WTC11 (cell line): Measurements from ENCODE around the gene MBOAT2. TPM values are rescaled to one million over a fixed set of nuclear protein-coding genes. Genes with fewer than 3 reads are reported as not detected.

Experiments used
- ATAC-seq: fragments of 200-7000 bp; cut with Tn5 transposase; 2 replicates; pipeline ENCODE4 v1.10.0; 2021; ENCODE audit warnings: mild to moderate bottlenecking, moderate library complexity
- CTCF ChIA-PET: fragments of 300-600 bp; sonication (Branson Sonifier 250); formaldehyde crosslinking; loops from one replicate; lab custom pipeline; 2021; ENCODE audit warnings: antibody characterized with exemption; lab: Charles Lee
- POLR2A ChIA-PET: fragments of 350-600 bp; sonication (Branson Sonifier 250); formaldehyde crosslinking; loops from one replicate; lab custom pipeline; 2021; ENCODE audit warnings: antibody characterized with exemption; lab: Charles Lee
- DNase-seq: peaks from one replicate; pipeline ENCODE4 v3.0.0; 2021; ENCODE audit warnings: low spot score
- H3K27ac Mint-ChIP-seq: 2 replicates; pipeline ENCODE4 v1.8.0; 2021; ENCODE audit warnings: mixed read lengths
- H3K27me3 Mint-ChIP-seq: 2 replicates; pipeline ENCODE4 v1.8.0; 2021; ENCODE audit warnings: low read depth, mild to moderate bottlenecking, moderate library complexity, mixed read lengths
- H3K36me3 Mint-ChIP-seq: 2 replicates; pipeline ENCODE4 v1.8.0; 2021; ENCODE audit warnings: mixed read lengths
- H3K4me1 Mint-ChIP-seq: 2 replicates; pipeline ENCODE4 v1.8.0; 2022; ENCODE audit warnings: mixed read lengths
- H3K4me3 Mint-ChIP-seq: 2 replicates; pipeline ENCODE4 v1.8.0; 2021; ENCODE audit warnings: mild to moderate bottlenecking, moderate library complexity, mixed read lengths
- H3K9me3 Mint-ChIP-seq: 2 replicates; pipeline ENCODE4 v1.8.0; 2021; ENCODE audit warnings: mixed read lengths
- CREM ChIP-seq: sonication (generic); formaldehyde crosslinking; IDR thresholded peaks from 2 replicates; pipeline ENCODE4 v1.8.1; 2022; ENCODE audit warnings: mild to moderate bottlenecking, missing genetic modification reagents, moderate library complexity
- GTF2I ChIP-seq: fragments of 250-450 bp; sonication (Bioruptor Pico); conservative IDR thresholded peaks from 2 replicates; pipeline ENCODE4 v1.4.0; 2021; ENCODE audit warnings: mild to moderate bottlenecking
- MYBL2 ChIP-seq: sonication (generic); formaldehyde crosslinking; IDR thresholded peaks from 2 replicates; pipeline ENCODE4 v1.8.1; 2023; ENCODE audit warnings: mild to moderate bottlenecking, moderate library complexity, missing genetic modification reagents
- NR1H2 ChIP-seq: sonication (generic); formaldehyde crosslinking; IDR thresholded peaks from 2 replicates; pipeline ENCODE4 v1.9.0; 2021; ENCODE audit warnings: mild to moderate bottlenecking, moderate library complexity, missing genetic modification reagents
- PRRX2 ChIP-seq: fragments of 250-450 bp; sonication (Bioruptor Pico); IDR thresholded peaks from 2 replicates; pipeline ENCODE4 v1.8.0; 2021; ENCODE audit warnings: mild to moderate bottlenecking
- RELA ChIP-seq: sonication (generic); formaldehyde crosslinking; IDR thresholded peaks from 2 replicates; pipeline ENCODE4 v1.8.1; 2022; ENCODE audit warnings: missing genetic modification reagents, mild to moderate bottlenecking, borderline replicate concordance
- RORB ChIP-seq: fragments of 250-450 bp; sonication (Bioruptor Pico); IDR thresholded peaks from 2 replicates; pipeline ENCODE4 v1.9.0; 2021; ENCODE audit warnings: mild to moderate bottlenecking
- SOX15 ChIP-seq: fragments of 250-450 bp; sonication (Bioruptor Pico); IDR thresholded peaks from 2 replicates; pipeline ENCODE4 v1.9.0; 2021; ENCODE audit warnings: mild to moderate bottlenecking
- TCF7 ChIP-seq: sonication (generic); formaldehyde crosslinking; IDR thresholded peaks from 2 replicates; pipeline ENCODE4 v1.8.0; 2022; ENCODE audit warnings: mild to moderate bottlenecking, low read depth, missing genetic modification reagents, moderate library complexity
- ZBTB21 ChIP-seq: sonication (generic); formaldehyde crosslinking; IDR thresholded peaks from 2 replicates; pipeline ENCODE4 v1.8.1; 2023; ENCODE audit warnings: mild to moderate bottlenecking, missing genetic modification reagents, borderline replicate concordance
- ZNF416 ChIP-seq: fragments of 250-450 bp; sonication (Bioruptor Pico); IDR thresholded peaks from 2 replicates; pipeline ENCODE4 v1.9.0; 2021; ENCODE audit warnings: mild to moderate bottlenecking, inconsistent platforms
- total RNA-seq: library from RNA; stranded (reverse); gene quantifications from 3 replicates; pipeline ENCODE4 v1.2.3, GENCODE V29; 2021
- TF ChIP-seq, protein P1 (sequence below): sonication (generic); formaldehyde crosslinking; IDR thresholded peaks from 2 replicates; pipeline ENCODE4 v1.8.0; 2022; ENCODE audit warnings: missing genetic modification reagents
- TF ChIP-seq, protein P2 (sequence below): fragments of 250-450 bp; sonication (Bioruptor Pico); IDR thresholded peaks from 2 replicates; pipeline ENCODE4 v2.1.2; 2022; ENCODE audit warnings: mild to moderate bottlenecking, moderate library complexity
- TF ChIP-seq, protein P3 (sequence below): fragments of 200-600 bp; IDR thresholded peaks from 2 replicates; pipeline ENCODE4 v1.8.0; 2022; ENCODE audit warnings: antibody characterized with exemption
- TF ChIP-seq, protein P4 (sequence below): sonication (generic); formaldehyde crosslinking; IDR thresholded peaks from 2 replicates; pipeline ENCODE4 v1.8.0; 2023; ENCODE audit warnings: missing genetic modification reagents
- TF ChIP-seq, protein P5 (sequence below): sonication (generic); formaldehyde crosslinking; IDR thresholded peaks from 2 replicates; pipeline ENCODE4 v1.8.0; 2022; ENCODE audit warnings: mild to moderate bottlenecking, missing genetic modification reagents
- TF ChIP-seq, protein P6 (sequence below): sonication (generic); formaldehyde crosslinking; IDR thresholded peaks from 2 replicates; pipeline ENCODE4 v1.8.1; 2023; ENCODE audit warnings: mild to moderate bottlenecking, moderate library complexity, missing genetic modification reagents
- TF ChIP-seq, protein P7 (sequence below): fragments of 250-450 bp; sonication (Bioruptor Pico); IDR thresholded peaks from 2 replicates; pipeline ENCODE4 v1.9.0; 2021; ENCODE audit warnings: moderate library complexity, mild to moderate bottlenecking, inconsistent platforms, borderline replicate concordance
- TF ChIP-seq, protein P8 (sequence below): sonication (generic); formaldehyde crosslinking; IDR thresholded peaks from 2 replicates; pipeline ENCODE4 v1.8.0; 2023; ENCODE audit warnings: missing genetic modification reagents, mild to moderate bottlenecking, borderline replicate concordance

Gene MBOAT2
- total RNA-seq, 1 experiment from 2014 or later = 24.7 TPM

DNA sequence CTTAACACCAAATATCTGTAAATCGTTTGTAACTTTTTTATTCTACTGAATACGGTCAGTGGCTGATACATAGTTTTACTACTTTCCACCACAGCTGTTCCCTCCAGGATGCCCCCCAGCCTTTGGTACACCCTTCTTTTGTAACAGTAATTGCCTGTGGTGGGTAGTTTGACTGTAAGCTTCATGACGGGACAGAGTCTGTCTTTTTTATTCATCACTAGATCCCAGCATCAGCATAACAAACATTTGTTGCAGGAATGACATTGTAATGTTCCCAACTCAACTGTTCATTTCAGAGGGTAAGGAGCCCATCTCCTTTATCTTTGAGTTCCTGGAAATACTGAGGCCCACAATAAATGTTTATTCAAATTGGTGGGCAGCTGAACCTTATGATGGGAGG, 67.5 kb downstream of the MBOAT2 start (continued):
- TF ChIP-seq, protein P1, sequence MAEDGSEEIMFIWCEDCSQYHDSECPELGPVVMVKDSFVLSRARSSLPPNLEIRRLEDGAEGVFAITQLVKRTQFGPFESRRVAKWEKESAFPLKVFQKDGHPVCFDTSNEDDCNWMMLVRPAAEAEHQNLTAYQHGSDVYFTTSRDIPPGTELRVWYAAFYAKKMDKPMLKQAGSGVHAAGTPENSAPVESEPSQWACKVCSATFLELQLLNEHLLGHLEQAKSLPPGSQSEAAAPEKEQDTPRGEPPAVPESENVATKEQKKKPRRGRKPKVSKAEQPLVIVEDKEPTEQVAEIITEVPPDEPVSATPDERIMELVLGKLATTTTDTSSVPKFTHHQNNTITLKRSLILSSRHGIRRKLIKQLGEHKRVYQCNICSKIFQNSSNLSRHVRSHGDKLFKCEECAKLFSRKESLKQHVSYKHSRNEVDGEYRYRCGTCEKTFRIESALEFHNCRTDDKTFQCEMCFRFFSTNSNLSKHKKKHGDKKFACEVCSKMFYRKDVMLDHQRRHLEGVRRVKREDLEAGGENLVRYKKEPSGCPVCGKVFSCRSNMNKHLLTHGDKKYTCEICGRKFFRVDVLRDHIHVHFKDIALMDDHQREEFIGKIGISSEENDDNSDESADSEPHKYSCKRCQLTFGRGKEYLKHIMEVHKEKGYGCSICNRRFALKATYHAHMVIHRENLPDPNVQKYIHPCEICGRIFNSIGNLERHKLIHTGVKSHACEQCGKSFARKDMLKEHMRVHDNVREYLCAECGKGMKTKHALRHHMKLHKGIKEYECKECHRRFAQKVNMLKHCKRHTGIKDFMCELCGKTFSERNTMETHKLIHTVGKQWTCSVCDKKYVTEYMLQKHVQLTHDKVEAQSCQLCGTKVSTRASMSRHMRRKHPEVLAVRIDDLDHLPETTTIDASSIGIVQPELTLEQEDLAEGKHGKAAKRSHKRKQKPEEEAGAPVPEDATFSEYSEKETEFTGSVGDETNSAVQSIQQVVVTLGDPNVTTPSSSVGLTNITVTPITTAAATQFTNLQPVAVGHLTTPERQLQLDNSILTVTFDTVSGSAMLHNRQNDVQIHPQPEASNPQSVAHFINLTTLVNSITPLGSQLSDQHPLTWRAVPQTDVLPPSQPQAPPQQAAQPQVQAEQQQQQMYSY (CRISPR knock-in tag) = no peak
- no peak for TF ChIP-seq RORB (CRISPR knock-in tag)
- TF ChIP-seq, protein P2, sequence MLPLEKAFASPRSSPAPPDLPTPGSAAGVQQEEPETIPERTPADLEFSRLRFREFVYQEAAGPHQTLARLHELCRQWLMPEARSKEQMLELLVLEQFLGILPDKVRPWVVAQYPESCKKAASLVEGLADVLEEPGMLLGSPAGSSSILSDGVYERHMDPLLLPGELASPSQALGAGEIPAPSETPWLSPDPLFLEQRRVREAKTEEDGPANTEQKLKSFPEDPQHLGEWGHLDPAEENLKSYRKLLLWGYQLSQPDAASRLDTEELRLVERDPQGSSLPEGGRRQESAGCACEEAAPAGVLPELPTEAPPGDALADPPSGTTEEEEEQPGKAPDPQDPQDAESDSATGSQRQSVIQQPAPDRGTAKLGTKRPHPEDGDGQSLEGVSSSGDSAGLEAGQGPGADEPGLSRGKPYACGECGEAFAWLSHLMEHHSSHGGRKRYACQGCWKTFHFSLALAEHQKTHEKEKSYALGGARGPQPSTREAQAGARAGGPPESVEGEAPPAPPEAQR (CRISPR knock-in tag) = no peak
- no peak for TF ChIP-seq NR1H2 (CRISPR knock-in tag)
- TF ChIP-seq, protein P3, sequence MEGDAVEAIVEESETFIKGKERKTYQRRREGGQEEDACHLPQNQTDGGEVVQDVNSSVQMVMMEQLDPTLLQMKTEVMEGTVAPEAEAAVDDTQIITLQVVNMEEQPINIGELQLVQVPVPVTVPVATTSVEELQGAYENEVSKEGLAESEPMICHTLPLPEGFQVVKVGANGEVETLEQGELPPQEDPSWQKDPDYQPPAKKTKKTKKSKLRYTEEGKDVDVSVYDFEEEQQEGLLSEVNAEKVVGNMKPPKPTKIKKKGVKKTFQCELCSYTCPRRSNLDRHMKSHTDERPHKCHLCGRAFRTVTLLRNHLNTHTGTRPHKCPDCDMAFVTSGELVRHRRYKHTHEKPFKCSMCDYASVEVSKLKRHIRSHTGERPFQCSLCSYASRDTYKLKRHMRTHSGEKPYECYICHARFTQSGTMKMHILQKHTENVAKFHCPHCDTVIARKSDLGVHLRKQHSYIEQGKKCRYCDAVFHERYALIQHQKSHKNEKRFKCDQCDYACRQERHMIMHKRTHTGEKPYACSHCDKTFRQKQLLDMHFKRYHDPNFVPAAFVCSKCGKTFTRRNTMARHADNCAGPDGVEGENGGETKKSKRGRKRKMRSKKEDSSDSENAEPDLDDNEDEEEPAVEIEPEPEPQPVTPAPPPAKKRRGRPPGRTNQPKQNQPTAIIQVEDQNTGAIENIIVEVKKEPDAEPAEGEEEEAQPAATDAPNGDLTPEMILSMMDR = no peak
- no peak for TF ChIP-seq RELA (CRISPR knock-in tag)
- TF ChIP-seq, protein P4, sequence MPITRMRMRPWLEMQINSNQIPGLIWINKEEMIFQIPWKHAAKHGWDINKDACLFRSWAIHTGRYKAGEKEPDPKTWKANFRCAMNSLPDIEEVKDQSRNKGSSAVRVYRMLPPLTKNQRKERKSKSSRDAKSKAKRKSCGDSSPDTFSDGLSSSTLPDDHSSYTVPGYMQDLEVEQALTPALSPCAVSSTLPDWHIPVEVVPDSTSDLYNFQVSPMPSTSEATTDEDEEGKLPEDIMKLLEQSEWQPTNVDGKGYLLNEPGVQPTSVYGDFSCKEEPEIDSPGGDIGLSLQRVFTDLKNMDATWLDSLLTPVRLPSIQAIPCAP (CRISPR knock-in tag) = no peak

DNA sequence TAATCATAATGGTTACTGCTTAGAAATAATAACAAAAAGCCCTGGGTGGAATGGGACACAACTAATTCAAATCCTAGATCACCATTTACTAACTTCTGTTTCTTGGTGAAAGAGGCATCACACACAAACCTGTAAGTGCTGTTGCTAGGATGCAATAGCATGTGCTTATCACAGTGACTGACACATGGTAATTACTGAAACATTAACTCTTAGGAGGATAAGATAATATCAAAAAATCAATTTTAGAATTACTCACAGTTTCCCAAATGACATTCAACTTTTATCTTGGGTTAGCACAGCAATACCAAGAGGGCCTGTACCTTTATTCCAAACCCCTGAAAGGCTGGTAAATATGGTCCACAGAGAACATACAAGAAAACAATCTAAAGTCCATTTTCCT, 69.1 kb downstream of the MBOAT2 start:
- H3K4me1 Mint-ChIP-seq = peaks cover 18% of the 10 kb centered on the region
- DNase-seq (no peak), ATAC-seq (no peak)
- no peak overlapping the region for H3K4me3 Mint-ChIP-seq
- no peak overlapping the region for H3K27ac Mint-ChIP-seq
- 0 out of 2 replicates have a peak, but pooled peaks cover 3% of the 10 kb centered on the region for H3K9me3 Mint-ChIP-seq
- no peaks in the 10 kb centered on the region for H3K27me3 Mint-ChIP-seq
- ChIA-PET CTCF (no interaction called here), POLR2A (no interaction called here)
- H3K36me3 Mint-ChIP-seq = peaks cover 16% of the 10 kb centered on the region
- TF ChIP-seq ZNF416 (CRISPR knock-in tag) (no peak), GTF2I (CRISPR knock-in tag) (no peak), CREM (CRISPR knock-in tag) (no peak), ZBTB21 (CRISPR knock-in tag) (no peak), RELA (CRISPR knock-in tag) (no peak), PRRX2 (CRISPR knock-in tag) (no peak), SOX15 (CRISPR knock-in tag) (no peak), TCF7 (no peak), MYBL2 (CRISPR knock-in tag) (no peak)
- TF ChIP-seq, protein P5, sequence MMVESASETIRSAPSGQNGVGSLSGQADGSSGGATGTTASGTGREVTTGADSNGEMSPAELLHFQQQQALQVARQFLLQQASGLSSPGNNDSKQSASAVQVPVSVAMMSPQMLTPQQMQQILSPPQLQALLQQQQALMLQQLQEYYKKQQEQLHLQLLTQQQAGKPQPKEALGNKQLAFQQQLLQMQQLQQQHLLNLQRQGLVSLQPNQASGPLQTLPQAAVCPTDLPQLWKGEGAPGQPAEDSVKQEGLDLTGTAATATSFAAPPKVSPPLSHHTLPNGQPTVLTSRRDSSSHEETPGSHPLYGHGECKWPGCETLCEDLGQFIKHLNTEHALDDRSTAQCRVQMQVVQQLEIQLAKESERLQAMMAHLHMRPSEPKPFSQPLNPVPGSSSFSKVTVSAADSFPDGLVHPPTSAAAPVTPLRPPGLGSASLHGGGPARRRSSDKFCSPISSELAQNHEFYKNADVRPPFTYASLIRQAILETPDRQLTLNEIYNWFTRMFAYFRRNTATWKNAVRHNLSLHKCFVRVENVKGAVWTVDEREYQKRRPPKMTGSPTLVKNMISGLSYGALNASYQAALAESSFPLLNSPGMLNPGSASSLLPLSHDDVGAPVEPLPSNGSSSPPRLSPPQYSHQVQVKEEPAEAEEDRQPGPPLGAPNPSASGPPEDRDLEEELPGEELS = no peak
- TF ChIP-seq, protein P6, sequence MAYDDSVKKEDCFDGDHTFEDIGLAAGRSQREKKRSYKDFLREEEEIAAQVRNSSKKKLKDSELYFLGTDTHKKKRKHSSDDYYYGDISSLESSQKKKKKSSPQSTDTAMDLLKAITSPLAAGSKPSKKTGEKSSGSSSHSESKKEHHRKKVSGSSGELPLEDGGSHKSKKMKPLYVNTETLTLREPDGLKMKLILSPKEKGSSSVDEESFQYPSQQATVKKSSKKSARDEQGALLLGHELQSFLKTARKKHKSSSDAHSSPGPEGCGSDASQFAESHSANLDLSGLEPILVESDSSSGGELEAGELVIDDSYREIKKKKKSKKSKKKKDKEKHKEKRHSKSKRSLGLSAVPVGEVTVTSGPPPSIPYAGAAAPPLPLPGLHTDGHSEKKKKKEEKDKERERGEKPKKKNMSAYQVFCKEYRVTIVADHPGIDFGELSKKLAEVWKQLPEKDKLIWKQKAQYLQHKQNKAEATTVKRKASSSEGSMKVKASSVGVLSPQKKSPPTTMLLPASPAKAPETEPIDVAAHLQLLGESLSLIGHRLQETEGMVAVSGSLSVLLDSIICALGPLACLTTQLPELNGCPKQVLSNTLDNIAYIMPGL (CRISPR knock-in tag) = no peak
- TF ChIP-seq, protein P7, sequence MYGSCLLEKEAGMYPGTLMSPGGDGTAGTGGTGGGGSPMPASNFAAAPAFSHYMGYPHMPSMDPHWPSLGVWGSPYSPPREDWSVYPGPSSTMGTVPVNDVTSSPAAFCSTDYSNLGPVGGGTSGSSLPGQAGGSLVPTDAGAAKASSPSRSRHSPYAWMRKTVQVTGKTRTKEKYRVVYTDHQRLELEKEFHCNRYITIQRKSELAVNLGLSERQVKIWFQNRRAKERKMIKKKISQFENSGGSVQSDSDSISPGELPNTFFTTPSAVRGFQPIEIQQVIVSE (CRISPR knock-in tag) = no peak
- TF ChIP-seq, protein P8, sequence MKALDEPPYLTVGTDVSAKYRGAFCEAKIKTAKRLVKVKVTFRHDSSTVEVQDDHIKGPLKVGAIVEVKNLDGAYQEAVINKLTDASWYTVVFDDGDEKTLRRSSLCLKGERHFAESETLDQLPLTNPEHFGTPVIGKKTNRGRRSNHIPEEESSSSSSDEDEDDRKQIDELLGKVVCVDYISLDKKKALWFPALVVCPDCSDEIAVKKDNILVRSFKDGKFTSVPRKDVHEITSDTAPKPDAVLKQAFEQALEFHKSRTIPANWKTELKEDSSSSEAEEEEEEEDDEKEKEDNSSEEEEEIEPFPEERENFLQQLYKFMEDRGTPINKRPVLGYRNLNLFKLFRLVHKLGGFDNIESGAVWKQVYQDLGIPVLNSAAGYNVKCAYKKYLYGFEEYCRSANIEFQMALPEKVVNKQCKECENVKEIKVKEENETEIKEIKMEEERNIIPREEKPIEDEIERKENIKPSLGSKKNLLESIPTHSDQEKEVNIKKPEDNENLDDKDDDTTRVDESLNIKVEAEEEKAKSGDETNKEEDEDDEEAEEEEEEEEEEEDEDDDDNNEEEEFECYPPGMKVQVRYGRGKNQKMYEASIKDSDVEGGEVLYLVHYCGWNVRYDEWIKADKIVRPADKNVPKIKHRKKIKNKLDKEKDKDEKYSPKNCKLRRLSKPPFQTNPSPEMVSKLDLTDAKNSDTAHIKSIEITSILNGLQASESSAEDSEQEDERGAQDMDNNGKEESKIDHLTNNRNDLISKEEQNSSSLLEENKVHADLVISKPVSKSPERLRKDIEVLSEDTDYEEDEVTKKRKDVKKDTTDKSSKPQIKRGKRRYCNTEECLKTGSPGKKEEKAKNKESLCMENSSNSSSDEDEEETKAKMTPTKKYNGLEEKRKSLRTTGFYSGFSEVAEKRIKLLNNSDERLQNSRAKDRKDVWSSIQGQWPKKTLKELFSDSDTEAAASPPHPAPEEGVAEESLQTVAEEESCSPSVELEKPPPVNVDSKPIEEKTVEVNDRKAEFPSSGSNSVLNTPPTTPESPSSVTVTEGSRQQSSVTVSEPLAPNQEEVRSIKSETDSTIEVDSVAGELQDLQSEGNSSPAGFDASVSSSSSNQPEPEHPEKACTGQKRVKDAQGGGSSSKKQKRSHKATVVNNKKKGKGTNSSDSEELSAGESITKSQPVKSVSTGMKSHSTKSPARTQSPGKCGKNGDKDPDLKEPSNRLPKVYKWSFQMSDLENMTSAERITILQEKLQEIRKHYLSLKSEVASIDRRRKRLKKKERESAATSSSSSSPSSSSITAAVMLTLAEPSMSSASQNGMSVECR (CRISPR knock-in tag) = no peak
